Type B pancreatic cell (in vitro differentiated cells): ENCODE measurements around the gene USP48. TPM values are rescaled to one million over a fixed set of nuclear protein-coding genes. Genes with fewer than 3 reads are reported as not detected.

Experiments used
- DNase-seq: peaks from one replicate; pipeline ENCODE4 v3.0.0; 2021; ENCODE audit warnings: mixed read lengths; ENCODE audit not compliant: unreplicated experiment; ENCODE audit errors: extremely low spot score
- H3K27ac Mint-ChIP-seq: 2 replicates; pipeline ENCODE4 v1.8.0; 2021; ENCODE audit warnings: mild to moderate bottlenecking, mixed read lengths
- H3K27me3 Mint-ChIP-seq: 2 replicates; pipeline ENCODE4 v1.8.0; 2021; ENCODE audit warnings: mixed read lengths
- H3K36me3 Mint-ChIP-seq: 2 replicates; pipeline ENCODE4 v1.8.0; 2021; ENCODE audit warnings: mixed read lengths
- H3K4me1 Mint-ChIP-seq: one replicate; pipeline ENCODE4 v1.8.0; 2021; ENCODE audit warnings: mixed read lengths; ENCODE audit not compliant: unreplicated experiment
- H3K4me3 Mint-ChIP-seq: 2 replicates; pipeline ENCODE4 v1.8.0; 2021; ENCODE audit warnings: mild to moderate bottlenecking, mixed read lengths
- H3K9me3 Mint-ChIP-seq: 2 replicates; pipeline ENCODE4 v1.8.0; 2021; ENCODE audit warnings: mixed read lengths
- total RNA-seq: library from RNA; stranded (reverse); gene quantifications from 2 replicates; pipeline ENCODE4 v1.2.1, GENCODE V29; 2021; ENCODE audit warnings: low replicate concordance
- TF ChIP-seq, protein P1 (sequence below): fragments of 200-600 bp; sonication (generic); conservative IDR thresholded peaks from 2 replicates; pipeline ENCODE4 v1.5.0; 2021; ENCODE audit warnings: antibody characterized with exemption, mild to moderate bottlenecking

The USP48 gene
- total RNA-seq, 1 donor from 2014 or later = 66.7 TPM

DNA sequence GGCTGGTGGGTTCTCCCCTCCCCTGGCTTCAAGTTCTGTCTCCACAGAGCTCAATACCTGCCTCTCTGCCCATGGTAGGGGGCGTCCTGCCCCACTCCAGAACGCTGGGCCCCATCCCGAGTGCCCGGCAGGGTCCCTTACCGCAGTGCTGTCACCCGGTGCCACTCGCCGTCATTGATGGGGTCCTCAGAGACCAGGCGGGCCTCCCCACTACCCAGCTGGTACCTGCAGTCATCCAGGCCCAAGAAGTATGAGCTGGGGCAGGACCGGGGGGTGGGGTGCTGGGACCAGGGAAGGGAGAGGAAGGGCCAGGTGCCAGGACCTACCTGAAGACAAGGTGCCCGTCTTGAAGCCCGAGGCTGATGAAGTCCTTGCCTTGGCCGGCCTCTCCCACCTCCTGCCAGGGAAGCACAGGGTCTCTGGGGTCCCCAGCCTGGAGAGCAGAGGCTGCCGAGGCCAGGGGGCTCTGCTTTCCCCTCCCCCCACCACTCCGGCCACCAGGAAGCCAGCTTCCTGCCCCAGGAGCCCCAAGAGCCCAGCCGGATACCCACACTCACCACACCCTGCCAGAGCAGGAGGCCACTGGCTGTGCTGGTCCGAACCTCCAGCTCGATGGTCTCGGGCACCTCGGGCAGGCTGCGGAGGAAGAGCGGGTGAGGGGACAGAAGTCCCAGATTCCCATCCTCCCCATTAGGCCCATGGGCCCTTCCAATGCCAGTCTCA lies 41.2 kb upstream of the USP48 start:
- H3K27ac Mint-ChIP-seq = no peak overlapping the region
- no peaks in the 10 kb centered on the region for H3K9me3 Mint-ChIP-seq
- no peak overlapping the region for H3K4me3 Mint-ChIP-seq
- no peaks in the 10 kb centered on the region for H3K4me1 Mint-ChIP-seq
- TF ChIP-seq, protein P1, sequence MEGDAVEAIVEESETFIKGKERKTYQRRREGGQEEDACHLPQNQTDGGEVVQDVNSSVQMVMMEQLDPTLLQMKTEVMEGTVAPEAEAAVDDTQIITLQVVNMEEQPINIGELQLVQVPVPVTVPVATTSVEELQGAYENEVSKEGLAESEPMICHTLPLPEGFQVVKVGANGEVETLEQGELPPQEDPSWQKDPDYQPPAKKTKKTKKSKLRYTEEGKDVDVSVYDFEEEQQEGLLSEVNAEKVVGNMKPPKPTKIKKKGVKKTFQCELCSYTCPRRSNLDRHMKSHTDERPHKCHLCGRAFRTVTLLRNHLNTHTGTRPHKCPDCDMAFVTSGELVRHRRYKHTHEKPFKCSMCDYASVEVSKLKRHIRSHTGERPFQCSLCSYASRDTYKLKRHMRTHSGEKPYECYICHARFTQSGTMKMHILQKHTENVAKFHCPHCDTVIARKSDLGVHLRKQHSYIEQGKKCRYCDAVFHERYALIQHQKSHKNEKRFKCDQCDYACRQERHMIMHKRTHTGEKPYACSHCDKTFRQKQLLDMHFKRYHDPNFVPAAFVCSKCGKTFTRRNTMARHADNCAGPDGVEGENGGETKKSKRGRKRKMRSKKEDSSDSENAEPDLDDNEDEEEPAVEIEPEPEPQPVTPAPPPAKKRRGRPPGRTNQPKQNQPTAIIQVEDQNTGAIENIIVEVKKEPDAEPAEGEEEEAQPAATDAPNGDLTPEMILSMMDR = no peak
- H3K27me3 Mint-ChIP-seq = no peaks in the 10 kb centered on the region
- peaks cover 5% of the 10 kb centered on the region for H3K36me3 Mint-ChIP-seq
- no peak for DNase-seq

DNA sequence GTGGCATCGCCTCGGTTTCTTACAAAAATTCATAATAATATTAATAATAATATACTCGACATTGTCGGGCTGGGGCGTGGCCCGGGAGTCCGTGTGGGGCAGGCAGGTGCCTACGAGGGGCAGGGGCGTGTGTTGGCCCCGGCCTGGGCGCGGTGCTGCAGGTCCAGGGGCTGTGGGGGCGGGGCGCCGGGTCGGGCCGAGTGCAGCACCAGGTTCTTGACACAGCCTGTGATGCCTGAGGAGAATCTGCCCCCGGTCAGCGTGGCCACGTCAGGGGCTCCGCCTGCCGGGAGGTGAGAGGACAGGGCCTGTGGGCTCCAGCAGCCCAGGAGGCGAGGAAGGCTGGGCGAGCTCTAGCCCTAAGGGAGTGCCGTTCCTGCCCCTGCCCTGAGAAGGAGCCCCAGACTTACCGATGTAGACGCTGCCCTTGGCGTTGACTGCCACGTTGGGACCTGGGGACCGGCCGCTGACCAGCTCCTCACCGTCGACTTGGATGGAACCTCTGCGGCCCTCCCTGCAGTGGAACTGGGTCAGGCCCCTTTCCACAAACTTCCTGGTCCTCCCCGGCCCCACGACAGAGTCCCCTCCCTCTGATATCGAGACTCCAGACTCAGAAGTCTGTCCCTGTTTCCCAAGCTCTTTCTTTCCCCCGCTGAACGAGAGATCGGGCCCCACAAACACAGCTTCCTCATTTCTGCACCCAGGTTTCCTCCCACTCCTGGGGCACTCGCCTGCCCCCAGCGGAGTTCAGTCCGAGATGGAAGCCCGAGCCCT lies 40.4 kb upstream of the USP48 start:
- no peaks in the 10 kb centered on the region for H3K9me3 Mint-ChIP-seq
- H3K36me3 Mint-ChIP-seq = peaks cover 8% of the 10 kb centered on the region
- no peak overlapping the region for H3K4me3 Mint-ChIP-seq
- H3K4me1 Mint-ChIP-seq = peaks cover 3% of the 10 kb centered on the region
- no peak for DNase-seq
- TF ChIP-seq, protein P1 = no peak
- H3K27me3 Mint-ChIP-seq = no peaks in the 10 kb centered on the region
- H3K27ac Mint-ChIP-seq = no peak overlapping the region

DNA sequence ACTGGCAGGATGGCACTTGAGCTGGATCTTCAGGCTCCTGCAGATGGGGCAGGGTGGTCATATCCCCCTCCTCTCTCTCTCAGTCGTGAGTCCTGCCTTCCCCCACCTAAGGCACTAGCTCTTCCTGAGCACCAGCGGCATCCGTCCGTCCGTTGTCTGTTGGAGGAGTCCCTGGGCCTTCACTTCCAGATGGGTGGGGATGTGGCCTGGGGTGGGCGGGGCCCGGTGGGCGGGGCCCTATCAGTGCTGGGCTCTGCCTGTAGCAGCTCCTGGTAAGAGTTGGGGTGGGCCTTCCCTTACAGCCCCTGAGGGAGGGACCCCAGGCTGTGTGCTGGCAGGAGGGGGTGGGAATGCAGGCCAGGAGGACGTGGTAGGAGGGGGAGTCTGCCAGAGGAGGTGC lies 39.4 kb upstream of the USP48 start:
- H3K4me3 Mint-ChIP-seq = no peak overlapping the region

DNA sequence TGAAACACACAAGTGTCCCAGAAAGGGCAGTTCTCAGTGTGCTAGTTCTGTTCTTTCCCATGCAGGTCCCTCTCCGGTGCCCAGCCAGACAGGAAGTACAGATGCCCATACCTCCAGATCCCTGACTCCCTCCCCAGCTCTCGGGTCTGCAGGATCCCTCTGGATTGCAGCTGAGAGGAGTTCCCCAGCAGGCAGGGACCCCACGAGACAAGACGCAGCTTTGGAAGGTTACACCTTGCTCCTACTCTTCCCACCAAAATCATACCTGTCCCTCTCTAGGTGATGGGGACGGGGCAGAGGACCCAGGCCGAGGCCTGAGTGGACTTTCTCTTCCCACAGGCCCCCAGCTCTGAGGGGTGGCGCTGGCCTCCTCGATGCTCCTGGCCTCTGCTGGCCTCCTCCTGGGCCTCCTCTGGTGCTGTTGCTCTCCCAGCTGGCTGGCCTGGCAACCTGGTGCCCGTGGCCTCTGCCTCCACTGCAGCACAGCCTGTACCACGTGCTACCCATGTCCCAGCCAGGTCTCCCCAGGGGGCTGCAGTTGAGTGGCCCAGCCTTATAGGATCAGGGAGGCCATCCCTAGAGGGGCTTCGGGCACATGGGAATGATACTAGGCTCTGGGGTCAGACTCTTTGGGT lies 38.6 kb upstream of the USP48 start:
- H3K27ac Mint-ChIP-seq = no peak overlapping the region

More for the DNA sequence above, 39.4 kb upstream of the USP48 start:
- Mint-ChIP-seq H3K4me1 (peaks cover 4% of the 10 kb centered on the region), H3K27me3 (no peaks in the 10 kb centered on the region), H3K9me3 (no peaks in the 10 kb centered on the region), H3K36me3 (peaks cover 6% of the 10 kb centered on the region), H3K27ac (no peak overlapping the region)
- DNase-seq = no peak
- TF ChIP-seq, protein P1 = no peak

DNA sequence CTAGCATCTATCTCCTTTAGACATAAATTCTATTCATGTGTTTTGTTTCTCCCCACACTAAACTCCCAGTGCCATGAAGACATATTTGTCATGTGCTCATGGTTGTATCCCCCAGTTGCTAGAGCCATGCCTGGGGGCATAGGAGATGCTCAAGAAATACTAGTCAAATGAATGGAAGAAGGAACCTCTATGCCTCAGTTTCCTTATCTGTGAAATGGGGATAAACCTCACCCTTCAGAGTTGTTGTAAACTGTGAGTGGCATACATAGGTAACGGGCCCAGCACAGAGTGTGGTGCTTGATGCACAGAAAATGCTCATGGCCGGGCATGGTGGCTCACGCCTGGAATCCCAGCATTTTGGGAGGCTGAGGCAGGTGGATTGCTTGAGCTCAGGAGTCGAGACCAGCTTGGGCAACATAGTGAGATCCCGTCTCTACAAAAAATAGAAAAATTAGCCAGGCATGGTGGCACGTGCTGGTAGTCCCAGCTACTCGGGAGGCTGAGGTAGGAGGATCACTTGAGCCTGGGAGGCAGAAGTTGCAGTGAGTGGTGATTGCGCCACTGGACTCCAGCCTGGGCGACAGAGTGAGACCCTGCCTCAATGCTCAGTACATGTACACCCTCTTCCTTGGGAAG lies 37.8 kb upstream of the USP48 start:
- TF ChIP-seq, protein P1 = no peak
- Mint-ChIP-seq H3K4me3 (no peak overlapping the region), H3K9me3 (no peaks in the 10 kb centered on the region), H3K36me3 (peaks cover 3% of the 10 kb centered on the region), H3K27me3 (no peaks in the 10 kb centered on the region), H3K27ac (no peak overlapping the region), H3K4me1 (peaks cover 4% of the 10 kb centered on the region)
- no peak for DNase-seq

More for the DNA sequence above, 38.6 kb upstream of the USP48 start:
- H3K36me3 Mint-ChIP-seq = peaks cover 3% of the 10 kb centered on the region
- TF ChIP-seq, protein P1 = no peak
- no peaks in the 10 kb centered on the region for H3K9me3 Mint-ChIP-seq
- H3K27me3 Mint-ChIP-seq = no peaks in the 10 kb centered on the region
- H3K4me1 Mint-ChIP-seq = peaks cover 4% of the 10 kb centered on the region
- no peak overlapping the region for H3K4me3 Mint-ChIP-seq
- no peak for DNase-seq
